CD4-positive, CD25-positive, alpha-beta regulatory T cell (primary cell): ENCODE measurements around the gene PPP3CA. TPM values are rescaled to one million over a fixed set of nuclear protein-coding genes. Genes with fewer than 3 reads are reported as not detected.

Experiments used
- ATAC-seq, 2 donors: fragments of 150-1000 bp; cut with Tn5 transposase; one replicate each; pipeline ENCODE4 v1.10.0; 2021; ENCODE audit warnings: low read depth in 2 of 2, moderate number of reproducible peaks in 2 of 2, moderate library complexity in 1 of 2
- DNase-seq, 3 donors: peaks; one replicate each; pipeline versions ENCODE4 v3.0.0 to v3.0.0-alpha.2; 2012 to 2022; ENCODE audit warnings: mixed read lengths in 1 of 3
- H3K27ac ChIP-seq: one replicate; pipeline ENCODE4 v1.7.0; 2013; ENCODE audit warnings: mild to moderate bottlenecking, low read length; ENCODE audit not compliant: insufficient read depth, poor library complexity, severe bottlenecking
- H3K27me3 ChIP-seq: one replicate; pipeline ENCODE4 v1.7.0; 2013; ENCODE audit warnings: low read length; ENCODE audit not compliant: control insufficient read depth, insufficient read depth
- H3K36me3 ChIP-seq: one replicate; pipeline ENCODE4 v1.7.0; 2013; ENCODE audit warnings: mild to moderate bottlenecking, low read length, moderate library complexity; ENCODE audit not compliant: control insufficient read depth, insufficient read depth
- H3K4me1 ChIP-seq: 2 replicates; pipeline ENCODE4 v1.7.0; 2013; ENCODE audit warnings: mild to moderate bottlenecking, low read length; ENCODE audit not compliant: insufficient read depth, control insufficient read depth, poor library complexity, severe bottlenecking
- H3K4me3 ChIP-seq: one replicate; pipeline ENCODE4 v1.7.0; 2013; ENCODE audit warnings: low read depth, mild to moderate bottlenecking, low read length, moderate library complexity
- H3K9me3 ChIP-seq, 2 experiments: 1 replicate in 1 of 2; 2 replicates in 1 of 2; pipeline ENCODE4 v1.7.0; 2013; ENCODE audit warnings: low read length in 2 of 2, mild to moderate bottlenecking in 1 of 2, moderate library complexity in 1 of 2; ENCODE audit not compliant: control insufficient read depth in 2 of 2
- H3K27ac Mint-ChIP-seq, 3 donors: one replicate each; pipeline ENCODE4 v1.8.0; 2020 to 2022; ENCODE audit warnings: mild to moderate bottlenecking in 3 of 3, mixed read lengths in 3 of 3, moderate library complexity in 2 of 3
- H3K27me3 Mint-ChIP-seq: one replicate; pipeline ENCODE4 v1.8.0; 2022; ENCODE audit warnings: mild to moderate bottlenecking, mixed read lengths
- H3K36me3 Mint-ChIP-seq: one replicate; pipeline ENCODE4 v1.8.0; 2020; ENCODE audit warnings: mixed read lengths
- H3K4me1 Mint-ChIP-seq, 4 donors: one replicate each; pipeline ENCODE4 v1.8.0; 2020 to 2022; ENCODE audit warnings: mixed read lengths in 4 of 4, mild to moderate bottlenecking in 1 of 4
- H3K4me3 Mint-ChIP-seq, 4 donors: one replicate each; pipeline ENCODE4 v1.8.0; 2020 to 2022; ENCODE audit warnings: mild to moderate bottlenecking in 4 of 4, mixed read lengths in 4 of 4, moderate library complexity in 3 of 4
- H3K9me3 Mint-ChIP-seq, 7 donors: one replicate each; pipeline ENCODE4 v1.8.0; 2020 to 2022; ENCODE audit warnings: mixed read lengths in 7 of 7, mild to moderate bottlenecking in 3 of 7, moderate library complexity in 2 of 7
- polyA plus RNA-seq, 4 donors: library from polyadenylated mRNA; unstranded; fragments of 300-500 nt; fragmentation: Illumina TruSeq; gene quantifications; one replicate each; pipeline ENCODE4 v1.2.3, GENCODE V29; 2021
- total RNA-seq: library from RNA; stranded (reverse); gene quantifications from one replicate; pipeline ENCODE4 v1.2.3, GENCODE V29; 2022

Gene PPP3CA
- total and polyA plus RNA-seq, 5 donors from 2014 or later: 5.2 to 31.1 (median 6.7) TPM

GRCh38 chr4:101346351-101347266 is 717 bp downstream of the PPP3CA start:
- H3K27me3 ChIP-seq: peaks cover 22% of the 10 kb centered on the region
- ATAC-seq: peak; percentile 5 to 6
- peak; percentile 54 to 74 (median 66) for DNase-seq

GRCh38 chr4:101345596-101346350 is 1.6 kb downstream of the PPP3CA start:
- H3K27me3 ChIP-seq: peaks cover 15% of the 10 kb centered on the region
- H3K36me3 ChIP-seq: no peaks in the 10 kb centered on the region
- peak overlapping the region; percentile 83 for H3K27ac ChIP-seq
- no peak for ATAC-seq
- Mint-ChIP-seq H3K9me3 (peaks cover 0 to 4% (median 0%) of the 10 kb centered on the region in 7 donors), H3K4me1 (peaks cover 23 to 54% (median 42%) of the 10 kb centered on the region in 4 donors), H3K4me3 (peak overlapping the region; percentile 97 to 99 (median 98)), H3K27me3 (peaks cover 18% of the 10 kb centered on the region), H3K36me3 (no peaks in the 10 kb centered on the region), H3K27ac (peak overlapping the region; percentile 86 to 94 (median 94))
- DNase-seq: peak; percentile 55 to 71 (median 60)
- no peaks in the 10 kb centered on the region for H3K9me3 ChIP-seq
- H3K4me3 ChIP-seq: peak overlapping the region; percentile 87
- peaks cover 19% of the 10 kb centered on the region for H3K4me1 ChIP-seq

More at GRCh38 chr4:101346351-101347266, 717 bp downstream of the PPP3CA start:
- Mint-ChIP-seq H3K27ac (peak overlapping the region; percentile 93 to 94 (median 94)), H3K27me3 (peaks cover 24% of the 10 kb centered on the region), H3K9me3 (peaks cover 0 to 4% (median 0%) of the 10 kb centered on the region in 7 donors), H3K4me1 (peaks cover 19 to 49% (median 38%) of the 10 kb centered on the region in 4 donors), H3K36me3 (no peaks in the 10 kb centered on the region), H3K4me3 (peak overlapping the region; percentile 97 to 99 (median 98))
- peak overlapping the region; percentile 86 for H3K4me3 ChIP-seq
- peaks cover 19% of the 10 kb centered on the region for H3K4me1 ChIP-seq
- H3K36me3 ChIP-seq: no peaks in the 10 kb centered on the region
- H3K27ac ChIP-seq: peak overlapping the region; percentile 83
- no peaks in the 10 kb centered on the region for H3K9me3 ChIP-seq

GRCh38 chr4:101345271-101345595 is 2.1 kb downstream of the PPP3CA start:
- H3K4me3 ChIP-seq: peak overlapping the region; percentile 87
- ATAC-seq (no peak), DNase-seq (peak in 1 of 3 donors; percentile 23)
- Mint-ChIP-seq H3K4me3 (peak overlapping the region; percentile 93 to 99 (median 94)), H3K27ac (peak overlapping the region; percentile 86 to 94 (median 94)), H3K27me3 (peaks cover 13% of the 10 kb centered on the region), H3K36me3 (no peaks in the 10 kb centered on the region), H3K4me1 (peaks cover 27 to 58% (median 44%) of the 10 kb centered on the region in 4 donors), H3K9me3 (peaks cover 0 to 4% (median 0%) of the 10 kb centered on the region in 7 donors)
- peaks cover 19% of the 10 kb centered on the region for H3K4me1 ChIP-seq
- H3K36me3 ChIP-seq: no peaks in the 10 kb centered on the region
- H3K9me3 ChIP-seq: no peaks in the 10 kb centered on the region
- H3K27ac ChIP-seq: peak overlapping the region; percentile 83
- H3K27me3 ChIP-seq: peaks cover 9% of the 10 kb centered on the region

- Mint-ChIP-seq H3K4me3 (no peak overlapping the region), H3K27ac (no peak overlapping the region), H3K36me3 (no peaks in the 10 kb centered on the region), H3K9me3 (no peaks in the 10 kb centered on the region), H3K27me3 (no peaks in the 10 kb centered on the region), H3K4me1 (peaks cover 33 to 79% (median 65%) of the 10 kb centered on the region in 4 donors)
- Histone ChIP-seq H3K4me1 (no peaks in the 10 kb centered on the region), H3K36me3 (no peaks in the 10 kb centered on the region), H3K27ac (no peak overlapping the region), H3K27me3 (no peaks in the 10 kb centered on the region), H3K4me3 (no peak overlapping the region), H3K9me3 (no peaks in the 10 kb centered on the region)
- no peak for ATAC-seq
- DNase-seq: no peak
Measured at GRCh38 chr4:101339332-101339731, 8.0 kb downstream of the PPP3CA start.

- H3K4me1 ChIP-seq: no peaks in the 10 kb centered on the region
- Mint-ChIP-seq H3K4me3 (no peak overlapping the region), H3K27me3 (no peaks in the 10 kb centered on the region), H3K27ac (no peak overlapping the region), H3K9me3 (no peaks in the 10 kb centered on the region), H3K4me1 (peaks cover 23 to 75% (median 63%) of the 10 kb centered on the region in 4 donors), H3K36me3 (no peaks in the 10 kb centered on the region)
- H3K36me3 ChIP-seq: no peaks in the 10 kb centered on the region
- no peaks in the 10 kb centered on the region for H3K27me3 ChIP-seq
- no peak overlapping the region for H3K27ac ChIP-seq
- no peak overlapping the region for H3K4me3 ChIP-seq
- H3K9me3 ChIP-seq: no peaks in the 10 kb centered on the region
- DNase-seq: no peak
- ATAC-seq: peak in 1 of 2 donors; percentile 34
Measured at GRCh38 chr4:101337688-101338087, 9.6 kb downstream of the PPP3CA start.

- H3K36me3 ChIP-seq: no peaks in the 10 kb centered on the region
- Mint-ChIP-seq H3K4me3 (peak overlapping the region in 3 of 4 donors; percentile 2 to 4 (median 4)), H3K9me3 (no peaks in the 10 kb centered on the region), H3K27ac (no peak overlapping the region), H3K36me3 (no peaks in the 10 kb centered on the region), H3K4me1 (peaks cover 21 to 70% (median 63%) of the 10 kb centered on the region in 4 donors), H3K27me3 (no peaks in the 10 kb centered on the region)
- DNase-seq: peak in 1 of 3 donors; percentile 17
- no peak overlapping the region for H3K27ac ChIP-seq
- H3K4me3 ChIP-seq: peak overlapping the region; percentile 20
- no peak for ATAC-seq
- no peaks in the 10 kb centered on the region for H3K4me1 ChIP-seq
- H3K27me3 ChIP-seq: no peaks in the 10 kb centered on the region
- H3K9me3 ChIP-seq: no peaks in the 10 kb centered on the region
Measured at GRCh38 chr4:101334963-101335572, 12.3 kb downstream of the PPP3CA start.

GRCh38 chr4:101332424-101332823 is 14.9 kb downstream of the PPP3CA start:
- DNase-seq (no peak), ATAC-seq (no peak)
- Mint-ChIP-seq H3K27me3 (no peaks in the 10 kb centered on the region), H3K4me1 (peaks cover 26 to 69% (median 62%) of the 10 kb centered on the region in 4 donors), H3K9me3 (no peaks in the 10 kb centered on the region), H3K4me3 (no peak overlapping the region), H3K36me3 (no peaks in the 10 kb centered on the region), H3K27ac (no peak overlapping the region)
- no peak overlapping the region for H3K4me3 ChIP-seq
- peaks cover 17% of the 10 kb centered on the region for H3K4me1 ChIP-seq
- no peaks in the 10 kb centered on the region for H3K36me3 ChIP-seq
- no peaks in the 10 kb centered on the region for H3K9me3 ChIP-seq
- H3K27me3 ChIP-seq: no peaks in the 10 kb centered on the region
- no peak overlapping the region for H3K27ac ChIP-seq
